Esophagus muscularis mucosa (tissue), 4 donors: ENCODE data around the gene DPY19L3. TPM values are rescaled to one million over a fixed set of nuclear protein-coding genes. Genes with fewer than 3 reads are reported as not detected.

ENCODE experiments used
- DNase-seq: peaks from one replicate; pipeline ENCODE4 v3.0.0-alpha.2; 2017; ENCODE audit errors: extremely low spot score
- H3K27ac ChIP-seq, 4 donors: fragments of 200-600 bp; sonication (generic); replicated peaks in 1 of 4; 1 replicate in 3 of 4; 2 replicates in 1 of 4; pipeline ENCODE4 v1.5.1; 2016 to 2019; ENCODE audit warnings: mild to moderate bottlenecking in 1 of 4
- H3K27me3 ChIP-seq, 4 donors: fragments of 200-600 bp; sonication (generic); one replicate each; pipeline versions ENCODE4 v1.5.1 to v1.6.0; 2016 to 2019
- H3K36me3 ChIP-seq, 4 donors: fragments of 200-600 bp; sonication (generic); one replicate each; pipeline ENCODE4 v1.5.1; 2016 to 2019
- H3K4me1 ChIP-seq, 4 donors: fragments of 200-600 bp; sonication (generic); one replicate each; pipeline ENCODE4 v1.5.1; 2016 to 2019
- H3K4me3 ChIP-seq, 4 donors: fragments of 200-600 bp; sonication (generic); 1 replicate in 2 of 4; 2 replicates in 2 of 4; pipeline ENCODE4 v1.5.1; 2016 to 2019; ENCODE audit warnings: mild to moderate bottlenecking in 4 of 4, moderate library complexity in 1 of 4
- H3K9me3 ChIP-seq, 4 donors: fragments of 200-600 bp; sonication (generic); 1 replicate in 3 of 4; 2 replicates in 1 of 4; pipeline ENCODE4 v1.5.1; 2016 to 2019
- CTCF ChIP-seq, 3 experiments: fragments of 200-600 bp in 2 of 3; fragments of 450-650 bp in 1 of 3; sonication (generic) in 2 of 3; IDR thresholded peaks; one replicate each; pipeline ENCODE4 v1.5.1; 2017 to 2019; ENCODE audit warnings: antibody characterized with exemption in 3 of 3, mild to moderate bottlenecking in 2 of 3, moderate library complexity in 1 of 3
- EP300 ChIP-seq: sonication (generic); formaldehyde crosslinking; IDR thresholded peaks from one replicate; pipeline ENCODE4 v1.6.1; 2017; ENCODE audit warnings: antibody characterized with exemption
- POLR2A ChIP-seq: fragments of 450-650 bp; IDR thresholded peaks from one replicate; pipeline ENCODE4 v1.6.1; 2017; ENCODE audit warnings: antibody characterized with exemption, moderate library complexity, mild to moderate bottlenecking, low read depth
- POLR2AphosphoS5 ChIP-seq, 2 donors: sonication (generic); formaldehyde crosslinking; IDR thresholded peaks; one replicate each; pipeline ENCODE4 v1.6.1; 2017; ENCODE audit warnings: antibody characterized with exemption in 2 of 2
- WGBS: methylation state at CpG from one replicate; pipeline ENCODE4 v1.1.5; 2018; 5-methylcytosine and 5-hydroxymethylcytosine counted together
- intact Hi-C: fragments of 100-400 bp; cut with DNase I; formaldehyde crosslinking; loops from one replicate; pipeline ENCODE4 v1.15.1; 2023
- total RNA-seq, 4 donors: library from RNA; depleted of rRNA; stranded (reverse); fragments of >200 nt; gene quantifications; one replicate each; pipeline versions ENCODE4 v1.1.0 to v1.2.1, GENCODE V29; 2016

The DPY19L3 gene
- total RNA-seq, 4 donors from 2014 or later: 13.6 to 16.4 (median 14.6) TPM

GRCh38 chr19:32362318-32362691, 43.3 kb upstream of the DPY19L3 start:
- no peaks in the 10 kb centered on the region for H3K9me3 ChIP-seq
- H3K27ac ChIP-seq: no peak overlapping the region
- TF ChIP-seq POLR2AphosphoS5 (IDR thresholded peaks at IDR 0.05) (no peak), POLR2A (no peak), CTCF (IDR thresholded peaks at IDR 0.05) (no peak), EP300 (no peak)
- no peak for DNase-seq
- no peak overlapping the region for H3K4me3 ChIP-seq
- peaks cover 24 to 33% (median 26%) of the 10 kb centered on the region in 4 donors for H3K4me1 ChIP-seq
- intact Hi-C loops: no loop called here
- H3K36me3 ChIP-seq: peaks cover 28 to 78% (median 55%) of the 10 kb centered on the region in 4 donors
- no peaks in the 10 kb centered on the region for H3K27me3 ChIP-seq
- WGBS: 86% methylated on average over 5 of the region's 5 CpGs

GRCh38 chr19:32363175-32363574, 42.4 kb upstream of the DPY19L3 start:
- 75% methylated on average over 3 of the region's 3 CpGs for WGBS
- peak overlapping the region; percentile 22 to 57 (median 50) for H3K27ac ChIP-seq
- H3K27me3 ChIP-seq: no peaks in the 10 kb centered on the region
- peaks cover 21 to 73% (median 46%) of the 10 kb centered on the region in 4 donors for H3K36me3 ChIP-seq
- no peak overlapping the region for H3K4me3 ChIP-seq
- no peaks in the 10 kb centered on the region for H3K9me3 ChIP-seq
- no peak for DNase-seq
- intact Hi-C loops: no loop called here
- TF ChIP-seq POLR2A (no peak), POLR2AphosphoS5 (IDR thresholded peaks at IDR 0.05) (peak in 1 of 2 donors; percentile 37)
- peaks cover 28 to 42% (median 33%) of the 10 kb centered on the region in 4 donors for H3K4me1 ChIP-seq

- H3K27ac ChIP-seq: peak overlapping the region; percentile 22 to 57 (median 50)
Measured at GRCh38 chr19:32363632-32364031, 41.9 kb upstream of the DPY19L3 start.

GRCh38 chr19:32364040-32364439, 41.5 kb upstream of the DPY19L3 start:
- no peak for TF ChIP-seq EP300
- no peak for TF ChIP-seq CTCF (IDR thresholded peaks at IDR 0.05)
- no peak for TF ChIP-seq POLR2A
- TF ChIP-seq POLR2AphosphoS5 (IDR thresholded peaks at IDR 0.05): no peak

More at GRCh38 chr19:32363632-32364031, 41.9 kb upstream of the DPY19L3 start:
- Histone ChIP-seq H3K36me3 (peaks cover 16 to 68% (median 42%) of the 10 kb centered on the region in 4 donors), H3K4me1 (peaks cover 28 to 42% (median 34%) of the 10 kb centered on the region in 4 donors), H3K27me3 (no peaks in the 10 kb centered on the region), H3K4me3 (no peak overlapping the region), H3K9me3 (no peaks in the 10 kb centered on the region)
- no peak for DNase-seq
- 97% methylated on average over 3 of the region's 3 CpGs for WGBS
- TF ChIP-seq EP300 (no peak), CTCF (IDR thresholded peaks at IDR 0.05) (no peak), POLR2A (no peak), POLR2AphosphoS5 (IDR thresholded peaks at IDR 0.05) (no peak)
- intact Hi-C loops: no loop called here

GRCh38 chr19:32367063-32367462, 38.5 kb upstream of the DPY19L3 start:
- TF ChIP-seq CTCF (IDR thresholded peaks at IDR 0.05) (no peak), POLR2A (no peak), EP300 (no peak), POLR2AphosphoS5 (IDR thresholded peaks at IDR 0.05) (no peak)
- WGBS: 81% methylated on average over 6 of the region's 6 CpGs
- Histone ChIP-seq H3K4me3 (no peak overlapping the region), H3K27ac (no peak overlapping the region), H3K27me3 (no peaks in the 10 kb centered on the region), H3K9me3 (no peaks in the 10 kb centered on the region), H3K36me3 (peaks cover 3 to 43% (median 28%) of the 10 kb centered on the region in 4 donors), H3K4me1 (peaks cover 28 to 42% (median 35%) of the 10 kb centered on the region in 4 donors)
- DNase-seq: no peak
- intact Hi-C loops: no loop called here

More at GRCh38 chr19:32364040-32364439, 41.5 kb upstream of the DPY19L3 start:
- Histone ChIP-seq H3K36me3 (peaks cover 14 to 64% (median 39%) of the 10 kb centered on the region in 4 donors), H3K27me3 (no peaks in the 10 kb centered on the region), H3K27ac (peak overlapping the region; percentile 22 to 57 (median 50)), H3K4me1 (peaks cover 28 to 42% (median 35%) of the 10 kb centered on the region in 4 donors), H3K4me3 (no peak overlapping the region), H3K9me3 (no peaks in the 10 kb centered on the region)
- 86% methylated on average over 1 of the region's 1 CpG for WGBS
- no peak for DNase-seq
- intact Hi-C loops: no loop called here
